Activated T-helper 1 cell treated with anti-CD3 and anti-CD28 coated beads, Interleukin-12 subunit alpha, Interleukin-12 subunit beta, Interleukin-2, Interleukin-4 antibody, amounts not matched to agents 30 ng/mL and 10 ng/mL and 1 ng/mL, durations not matched to agents 14 hours and 24 hours and 36 hours (primary cell): ENCODE data around the gene RIC1. TPM values are rescaled to one million over a fixed set of nuclear protein-coding genes. Genes with fewer than 3 reads are reported as not detected.
A peak's percentile ranks its signal among the peaks of the same experiment; 100 is the strongest.

Experiments
- DNase-seq: peaks from one replicate; pipeline ENCODE4 v3.0.0; 2021; ENCODE audit warnings: low spot score
- H3K27ac Mint-ChIP-seq: one replicate; pipeline ENCODE4 v1.8.0; 2021; ENCODE audit warnings: mild to moderate bottlenecking, mixed read lengths
- H3K27me3 Mint-ChIP-seq: one replicate; pipeline ENCODE4 v1.8.0; 2022; ENCODE audit warnings: mild to moderate bottlenecking, moderate library complexity, mixed read lengths; ENCODE audit not compliant: insufficient read depth
- H3K36me3 Mint-ChIP-seq: one replicate; pipeline ENCODE4 v1.8.0; 2021; ENCODE audit warnings: low read depth, mixed read lengths
- H3K4me1 Mint-ChIP-seq: one replicate; pipeline ENCODE4 v1.8.0; 2021; ENCODE audit warnings: low read depth, mixed read lengths
- H3K4me3 Mint-ChIP-seq: one replicate; pipeline ENCODE4 v1.8.0; 2021; ENCODE audit warnings: mild to moderate bottlenecking, moderate library complexity, mixed read lengths
- H3K9me3 Mint-ChIP-seq: one replicate; pipeline ENCODE4 v1.8.0; 2021; ENCODE audit warnings: mixed read lengths
- intact Hi-C: fragments of 100-400 bp; cut with micrococcal nuclease; formaldehyde crosslinking; loops from one replicate; pipeline ENCODE4 v1.15.1; 2024
- total RNA-seq: library from RNA; stranded (reverse); gene quantifications from 2 replicates; pipeline ENCODE4 v1.2.3, GENCODE V29; 2022

RIC1 gene
- total RNA-seq, 1 donor from 2014 or later = 20.9 TPM

- Mint-ChIP-seq H3K27ac (no peak overlapping the region), H3K36me3 (peaks cover 45% of the 10 kb centered on the region), H3K4me3 (no peak overlapping the region), H3K27me3 (no peaks in the 10 kb centered on the region), H3K9me3 (no peaks in the 10 kb centered on the region), H3K4me1 (peaks cover 13% of the 10 kb centered on the region)
- no peak for DNase-seq
- intact Hi-C loops = no loop called here
Observed at GRCh38 chr9:5813824-5814223, 184.9 kb downstream of the RIC1 start.

GRCh38 chr9:5815461-5815860, 186.6 kb downstream of the RIC1 start:
- peaks cover 13% of the 10 kb centered on the region for H3K4me1 Mint-ChIP-seq
- no peaks in the 10 kb centered on the region for H3K9me3 Mint-ChIP-seq
- intact Hi-C loops = no loop called here
- peaks cover 42% of the 10 kb centered on the region for H3K36me3 Mint-ChIP-seq
- no peak overlapping the region for H3K4me3 Mint-ChIP-seq
- no peaks in the 10 kb centered on the region for H3K27me3 Mint-ChIP-seq
- no peak overlapping the region for H3K27ac Mint-ChIP-seq
- no peak for DNase-seq

- H3K36me3 Mint-ChIP-seq = peaks cover 35% of the 10 kb centered on the region
- H3K27me3 Mint-ChIP-seq = no peaks in the 10 kb centered on the region
- H3K9me3 Mint-ChIP-seq = no peaks in the 10 kb centered on the region
- intact Hi-C loops = no loop called here
- DNase-seq = no peak
- no peak overlapping the region for H3K27ac Mint-ChIP-seq
- H3K4me1 Mint-ChIP-seq = peaks cover 13% of the 10 kb centered on the region
- H3K4me3 Mint-ChIP-seq = no peak overlapping the region
Observed at GRCh38 chr9:5817862-5818261, 189.0 kb downstream of the RIC1 start.

- H3K4me3 Mint-ChIP-seq = no peak overlapping the region
- DNase-seq = no peak
- H3K4me1 Mint-ChIP-seq = peaks cover 15% of the 10 kb centered on the region
- no peaks in the 10 kb centered on the region for H3K27me3 Mint-ChIP-seq
- peaks cover 38% of the 10 kb centered on the region for H3K36me3 Mint-ChIP-seq
- H3K9me3 Mint-ChIP-seq = no peaks in the 10 kb centered on the region
- no peak overlapping the region for H3K27ac Mint-ChIP-seq
- intact Hi-C loops = no loop called here
Observed at GRCh38 chr9:5818424-5819142, 189.7 kb downstream of the RIC1 start.

GRCh38 chr9:5819174-5819573, 190.3 kb downstream of the RIC1 start:
- Mint-ChIP-seq H3K27me3 (no peaks in the 10 kb centered on the region), H3K4me3 (no peak overlapping the region), H3K9me3 (no peaks in the 10 kb centered on the region), H3K4me1 (peaks cover 20% of the 10 kb centered on the region), H3K27ac (no peak overlapping the region), H3K36me3 (peaks cover 36% of the 10 kb centered on the region)
- DNase-seq = no peak
- intact Hi-C loops = no loop called here

- no peak for DNase-seq
- Mint-ChIP-seq H3K4me3 (no peak overlapping the region), H3K36me3 (peaks cover 39% of the 10 kb centered on the region), H3K27me3 (no peaks in the 10 kb centered on the region), H3K27ac (no peak overlapping the region), H3K4me1 (peaks cover 22% of the 10 kb centered on the region), H3K9me3 (no peaks in the 10 kb centered on the region)
- intact Hi-C loops = no loop called here
Observed at GRCh38 chr9:5820425-5820824, 191.5 kb downstream of the RIC1 start.

- intact Hi-C loops = no loop called here
- DNase-seq = no peak
- Mint-ChIP-seq H3K27ac (peak overlapping the region; percentile 52), H3K36me3 (peaks cover 45% of the 10 kb centered on the region), H3K27me3 (no peaks in the 10 kb centered on the region), H3K4me1 (peaks cover 45% of the 10 kb centered on the region), H3K9me3 (no peaks in the 10 kb centered on the region), H3K4me3 (no peak overlapping the region)
Observed at GRCh38 chr9:5825223-5825622, 196.3 kb downstream of the RIC1 start.

Other genes with a start within 250 kb of the RIC1 start
- 43.8 and 44.8 TPM in 2 replicates for gene PLGRKT, start 191.2 kb upstream of the RIC1 start, total RNA-seq
- 60.4 and 61.7 TPM in 2 replicates for gene CD274, start 178.6 kb upstream of the RIC1 start, total RNA-seq
- gene PDCD1LG2, start 118.6 kb upstream of the RIC1 start, total RNA-seq = 1.1 and 1.4 TPM in 2 replicates
- 23.1 and 24.1 TPM in 2 replicates for gene ERMP1, start 204.0 kb downstream of the RIC1 start, total RNA-seq